HG03575 (cell line): ENCODE measurements around the gene TRIM25.

Experiments
- ATAC-seq: cut with Tn5 transposase; IDR thresholded peaks from one replicate; pipeline ENCODE4 v1.9.1; 2021; ENCODE audit not compliant: unreplicated experiment, insufficient number of reproducible peaks, low FRiP score; ENCODE audit errors: extremely low read depth

Gene TRIM25

GRCh38 chr17:56898874-56899273 lies 15.0 kb downstream of the TRIM25 start:
- no peak for ATAC-seq

- ATAC-seq: no peak
These were observed 16.0 kb downstream of the TRIM25 start for GRCh38 chr17:56897646-56898424.

- ATAC-seq: no peak
These were observed 16.9 kb downstream of the TRIM25 start for GRCh38 chr17:56896968-56897359.

- ATAC-seq: no peak
These were observed 17.5 kb downstream of the TRIM25 start for GRCh38 chr17:56896217-56896967.

- no peak for ATAC-seq
These were observed 18.9 kb downstream of the TRIM25 start for GRCh38 chr17:56894859-56895455.

- no peak for ATAC-seq
These were observed 20.3 kb downstream of the TRIM25 start for GRCh38 chr17:56893503-56893902.

- no peak for ATAC-seq
These were observed 21.5 kb downstream of the TRIM25 start for GRCh38 chr17:56892333-56892732.

GRCh38 chr17:56891751-56892150 lies 22.1 kb downstream of the TRIM25 start:
- ATAC-seq: no peak

GRCh38 chr17:56890906-56891674 lies 22.8 kb downstream of the TRIM25 start:
- no peak for ATAC-seq

- ATAC-seq: no peak
These were observed 23.5 kb downstream of the TRIM25 start for GRCh38 chr17:56890390-56890789.

GRCh38 chr17:56887552-56888467 lies 26.0 kb downstream of the TRIM25 start:
- no peak for ATAC-seq

- ATAC-seq: no peak
These were observed 26.7 kb downstream of the TRIM25 start for GRCh38 chr17:56887105-56887504.

GRCh38 chr17:56886288-56886731 lies 27.5 kb downstream of the TRIM25 start:
- no peak for ATAC-seq

GRCh38 chr17:56885312-56885657 lies 28.6 kb downstream of the TRIM25 start:
- no peak for ATAC-seq

- ATAC-seq: no peak
These were observed 29.2 kb downstream of the TRIM25 start for GRCh38 chr17:56884483-56885311.

GRCh38 chr17:56883616-56884015 lies 30.2 kb downstream of the TRIM25 start:
- ATAC-seq: no peak

- ATAC-seq: no peak
These were observed 32.1 kb downstream of the TRIM25 start for GRCh38 chr17:56881685-56882295.
